ENCODE results near the gene BCR.
A peak's percentile ranks its signal among the peaks of the same experiment; 100 is the strongest.

Gene BCR

GRCh38 chr22:23144932-23145877 lies 35.1 kb upstream of the BCR start, which contains the start of gene RAB36:
TSS of gene RAB36 (plus strand) at chr22:23145477. CDS start at chr22:23146617, 1,140 bp downstream.
- TF ChIP-seq, protein P1, sequence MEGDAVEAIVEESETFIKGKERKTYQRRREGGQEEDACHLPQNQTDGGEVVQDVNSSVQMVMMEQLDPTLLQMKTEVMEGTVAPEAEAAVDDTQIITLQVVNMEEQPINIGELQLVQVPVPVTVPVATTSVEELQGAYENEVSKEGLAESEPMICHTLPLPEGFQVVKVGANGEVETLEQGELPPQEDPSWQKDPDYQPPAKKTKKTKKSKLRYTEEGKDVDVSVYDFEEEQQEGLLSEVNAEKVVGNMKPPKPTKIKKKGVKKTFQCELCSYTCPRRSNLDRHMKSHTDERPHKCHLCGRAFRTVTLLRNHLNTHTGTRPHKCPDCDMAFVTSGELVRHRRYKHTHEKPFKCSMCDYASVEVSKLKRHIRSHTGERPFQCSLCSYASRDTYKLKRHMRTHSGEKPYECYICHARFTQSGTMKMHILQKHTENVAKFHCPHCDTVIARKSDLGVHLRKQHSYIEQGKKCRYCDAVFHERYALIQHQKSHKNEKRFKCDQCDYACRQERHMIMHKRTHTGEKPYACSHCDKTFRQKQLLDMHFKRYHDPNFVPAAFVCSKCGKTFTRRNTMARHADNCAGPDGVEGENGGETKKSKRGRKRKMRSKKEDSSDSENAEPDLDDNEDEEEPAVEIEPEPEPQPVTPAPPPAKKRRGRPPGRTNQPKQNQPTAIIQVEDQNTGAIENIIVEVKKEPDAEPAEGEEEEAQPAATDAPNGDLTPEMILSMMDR (IDR thresholded peaks at IDR 0.05; ENCODE audit: extremely low read depth, insufficient read depth, missing control alignments), result no peak
- peak; percentile 89 for DNase-seq (ENCODE audit: low spot score)
- in situ Hi-C loops (cut with MboI; ENCODE audit: low pct_unique_long_range_greater_than_20kb, low sequenced_read_pairs, unreplicated experiment), result loop anchor here (25.0 kb wide), 2 partner anchors 783 to 933 kb away; no protein-coding TSS in a partner anchor

- TF ChIP-seq, protein P1 (IDR thresholded peaks at IDR 0.05; ENCODE audit: extremely low read depth, insufficient read depth, missing control alignments), result no peak
- no peak for DNase-seq (ENCODE audit: low spot score)
- in situ Hi-C loops (cut with MboI; ENCODE audit: low pct_unique_long_range_greater_than_20kb, low sequenced_read_pairs, unreplicated experiment), result loop anchor here (25.0 kb wide), 2 partner anchors 784 to 934 kb away; no protein-coding TSS in a partner anchor
These were observed 34.3 kb upstream of the BCR start for GRCh38 chr22:23145878-23146470.

DNA sequence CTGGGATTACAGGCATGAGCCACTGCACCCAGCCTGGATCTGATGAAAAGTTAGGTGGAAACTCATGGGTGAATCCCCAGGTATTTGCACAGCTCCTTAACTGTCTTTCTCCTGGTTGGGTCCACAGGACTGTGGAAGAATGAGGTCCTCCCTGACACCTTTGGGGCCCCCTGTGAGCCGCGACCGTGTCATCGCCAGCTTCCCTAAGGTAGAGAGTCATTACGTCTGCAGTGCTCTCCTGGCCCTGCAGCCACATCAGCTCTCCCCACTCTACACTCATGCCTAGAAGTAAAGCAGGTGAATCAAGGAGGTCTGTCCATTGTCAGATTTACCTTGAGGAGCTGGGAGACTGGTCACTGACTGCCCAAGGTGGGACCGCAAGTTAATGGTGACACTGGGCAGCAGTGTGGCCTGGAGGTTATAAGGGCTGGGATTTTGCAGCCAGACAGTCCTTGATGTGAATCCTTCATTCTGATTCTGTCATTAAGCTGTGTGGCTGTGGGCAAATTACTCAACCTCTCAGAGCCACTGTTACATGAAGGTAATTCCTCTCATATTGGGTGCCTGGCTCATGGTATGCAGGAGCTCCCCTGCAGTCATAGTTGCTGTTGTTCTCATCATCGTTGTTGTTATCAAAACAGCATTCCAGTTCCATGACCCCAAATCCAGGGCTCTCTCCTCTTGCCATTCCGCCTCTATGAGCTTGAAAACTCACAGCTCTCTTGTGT lies 33.7 kb upstream of the BCR start:
- TF ChIP-seq, protein P1 (IDR thresholded peaks at IDR 0.05; ENCODE audit: extremely low read depth, insufficient read depth, missing control alignments), result no peak
- in situ Hi-C loops (cut with MboI; ENCODE audit: low pct_unique_long_range_greater_than_20kb, low sequenced_read_pairs, unreplicated experiment), result loop anchor here (25.0 kb wide), 2 partner anchors 784 to 934 kb away; no protein-coding TSS in a partner anchor
- no peak for DNase-seq (ENCODE audit: low spot score)

- TF ChIP-seq, protein P1 (IDR thresholded peaks at IDR 0.05; ENCODE audit: extremely low read depth, insufficient read depth, missing control alignments), result no peak
- DNase-seq (ENCODE audit: low spot score), result no peak
- in situ Hi-C loops (cut with MboI; ENCODE audit: low pct_unique_long_range_greater_than_20kb, low sequenced_read_pairs, unreplicated experiment), result loop anchor here (25.0 kb wide), 2 partner anchors 786 to 936 kb away; no protein-coding TSS in a partner anchor
These were observed 32.5 kb upstream of the BCR start for GRCh38 chr22:23147617-23148387.

DNA sequence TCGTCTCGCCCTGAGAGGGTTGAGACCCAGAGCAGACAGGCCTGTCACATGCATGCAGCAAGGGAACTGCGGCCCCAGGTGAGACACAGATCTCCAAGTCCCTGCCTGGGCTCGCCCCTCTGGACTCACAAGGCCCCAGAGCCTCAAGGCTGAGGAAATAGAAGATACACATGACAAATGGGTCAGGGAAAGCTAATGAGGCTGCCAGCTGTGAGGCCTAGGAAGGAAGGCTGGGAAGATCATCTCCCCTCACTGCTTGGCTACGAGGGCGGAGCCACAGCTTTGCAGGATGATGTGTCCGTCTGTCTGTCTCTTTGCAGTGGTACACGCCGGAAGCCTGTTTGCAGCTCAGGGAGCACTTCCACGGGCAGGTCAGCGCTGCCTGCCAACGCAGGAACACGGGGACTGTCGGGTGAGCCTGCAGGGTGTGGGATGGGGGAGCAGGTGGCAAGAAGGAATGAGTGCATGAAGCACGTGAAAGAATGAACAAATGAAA lies 30.5 kb upstream of the BCR start:
- TF ChIP-seq, protein P1 (IDR thresholded peaks at IDR 0.05; ENCODE audit: extremely low read depth, insufficient read depth, missing control alignments), result no peak
- no peak for DNase-seq (ENCODE audit: low spot score)
- in situ Hi-C loops (cut with MboI; ENCODE audit: low pct_unique_long_range_greater_than_20kb, low sequenced_read_pairs, unreplicated experiment), result loop anchor here (25.0 kb wide), 2 partner anchors 787 to 937 kb away; no protein-coding TSS in a partner anchor

Measured in GM13977 (cell line).